Measurements from ENCODE around the gene EHF. TPM values are rescaled to one million over a fixed set of nuclear protein-coding genes. Genes with fewer than 3 reads are reported as not detected.
A peak's percentile ranks its signal among the peaks of the same experiment; 100 is the strongest.

Gene EHF
- total and polyA plus RNA-seq, 2 of the 13 experiments (the other 11 are each of a cell fraction or from before 2014, with no cell fraction given): 0.04 to 0.46 TPM

- ChIA-PET CTCF (ENCODE audit: low intra/inter-chr PET ratio, low total read pairs) (no interaction called here), POLR2A (interaction anchor here (2.3 to 2.6 kb wide), 4 partner anchors 11 to 314 kb away, joined by 13 to 58 read pairs (median 20); partner anchors contain the start of genes APIP and PDHX)
- intact Hi-C loops (cut with micrococcal nuclease; ENCODE audit: unreplicated experiment) (loop anchor here (5.0 kb wide), 1 partner anchor 225 kb away; no protein-coding TSS in a partner anchor), in situ Hi-C loops (cut with HindIII; ENCODE audit: extremely low pct_ligation_motif_present, low pct_unique_long_range_greater_than_20kb) (loop anchor here (10.0 kb wide), 1 partner anchor 53 kb away; no protein-coding TSS in a partner anchor)
- peaks cover 86% of the 10 kb centered on the region for H3K4me1 ChIP-seq (ENCODE audit: insufficient read depth, low read length)
- H2AFZ ChIP-seq (ENCODE audit: low read length): no peak overlapping the region
- no peak overlapping the region for H3K9ac ChIP-seq (ENCODE audit: insufficient read depth, low read depth, low read length)
- DNase-seq (ENCODE audit: low spot score): no peak
- no peak for ATAC-seq
- no peak for FAIRE-seq
- no peak overlapping the region for H3K27ac ChIP-seq (ENCODE audit: extremely low read length, insufficient read depth, low read length)
- H3K27me3 ChIP-seq (ENCODE audit: control insufficient read depth in 1 of 2, insufficient read depth in 2 of 2, low read length in 2 of 2): no peaks in the 10 kb centered on the region
- H3K9me3 ChIP-seq (ENCODE audit: low read length): no peaks in the 10 kb centered on the region
- no peak overlapping the region for H3K4me2 ChIP-seq (ENCODE audit: low read depth, low read length)
- WGBS (ENCODE audit: low lambda C conversion rate): 98% methylated on average over 7 of the region's 7 CpGs
- no peaks in the 10 kb centered on the region for H4K20me1 ChIP-seq (ENCODE audit: insufficient read depth, low read length)
- H3K79me2 ChIP-seq (ENCODE audit: insufficient read depth, low read length): no peaks in the 10 kb centered on the region
- no peaks in the 10 kb centered on the region for H3K36me3 ChIP-seq (replicated peaks in 1 of 2; ENCODE audit: control insufficient read depth in 1 of 2, insufficient read depth in 2 of 2, low read length in 2 of 2)
- no TSS peak for BruUV-seq (replicated peaks)
- 0 out of 2 replicates have a peak, but pooled peaks have one; percentile 4 for TF ChIP-seq MYC (CRISPR knock-in tag; IDR thresholded peaks at IDR 0.05; ENCODE audit: borderline replicate concordance)
- no peak for TF ChIP-seq CREM (IDR thresholded peaks at IDR 0.05)
- no peak for TF ChIP-seq CREM (CRISPR knock-in tag; IDR thresholded peaks at IDR 0.05)
- H3K4me3 ChIP-seq (replicated peaks in 1 of 3; ENCODE audit: insufficient read depth in 1 of 3, low read depth in 2 of 3, low read length in 3 of 3): no peak overlapping the region
Observed at GRCh38 chr11:34602245-34602644, 18.6 kb upstream of the EHF start.

GRCh38 chr11:34603129-34604001, 17.5 kb upstream of the EHF start:
- Histone ChIP-seq H3K27me3 (ENCODE audit: control insufficient read depth in 1 of 2, insufficient read depth in 2 of 2, low read length in 2 of 2) (no peaks in the 10 kb centered on the region), H3K4me2 (ENCODE audit: low read depth, low read length) (no peak overlapping the region), H4K20me1 (ENCODE audit: insufficient read depth, low read length) (no peaks in the 10 kb centered on the region), H3K36me3 (replicated peaks in 1 of 2; ENCODE audit: control insufficient read depth in 1 of 2, insufficient read depth in 2 of 2, low read length in 2 of 2) (no peaks in the 10 kb centered on the region), H2AFZ (ENCODE audit: low read length) (no peak overlapping the region), H3K9me3 (ENCODE audit: low read length) (no peaks in the 10 kb centered on the region), H3K4me1 (ENCODE audit: insufficient read depth, low read length) (peaks cover 81% of the 10 kb centered on the region), H3K4me3 (replicated peaks in 1 of 3; ENCODE audit: insufficient read depth in 1 of 3, low read depth in 2 of 3, low read length in 3 of 3) (no peak overlapping the region), H3K79me2 (ENCODE audit: insufficient read depth, low read length) (no peaks in the 10 kb centered on the region), H3K9ac (ENCODE audit: insufficient read depth, low read depth, low read length) (no peak overlapping the region), H3K27ac (ENCODE audit: extremely low read length, insufficient read depth, low read length) (no peak overlapping the region)
- ChIA-PET POLR2A (no interaction called here), CTCF (ENCODE audit: low intra/inter-chr PET ratio, low total read pairs) (no interaction called here)
- BruUV-seq (replicated peaks): no TSS peak
- FAIRE-seq (no peak), DNase-seq (ENCODE audit: low spot score) (no peak), ATAC-seq (no peak)
- 87% methylated on average over 15 of the region's 15 CpGs for WGBS (ENCODE audit: low lambda C conversion rate)
- no peak for TF ChIP-seq ARNT (IDR thresholded peaks at IDR 0.05)
- peak; percentile 82 for TF ChIP-seq ZNF629 (CRISPR knock-in tag; conservative IDR thresholded peaks at IDR 0.05)
- TF ChIP-seq MAFF (IDR thresholded peaks at IDR 0.05; ENCODE audit: low read depth, low read length): peak; percentile 56
- TF ChIP-seq MAFK (conservative IDR thresholded peaks at IDR 0.05 in 1 of 2, IDR thresholded peaks at IDR 0.05 in 1 of 2; ENCODE audit: low read length in 2 of 2): peak; percentile 70 to 82
- intact Hi-C loops (cut with micrococcal nuclease; ENCODE audit: unreplicated experiment) (loop anchor here (5.0 kb wide), 1 partner anchor 224 kb away; no protein-coding TSS in a partner anchor), in situ Hi-C loops (cut with HindIII; ENCODE audit: extremely low pct_ligation_motif_present, low pct_unique_long_range_greater_than_20kb) (loop anchor here (10.0 kb wide), 1 partner anchor 51 kb away; no protein-coding TSS in a partner anchor)

Data from HepG2 (cell line).